AG09309 (cell line): Measurements from ENCODE around the gene TSC1.

ENCODE experiments used
- DNase-seq: peaks from one replicate; pipeline ENCODE4 v3.0.0-alpha.2; 2010; ENCODE audit warnings: low read depth
- H3K4me3 ChIP-seq: 2 replicates; pipeline ENCODE4 v1.5.1; 2011; ENCODE audit warnings: mild to moderate bottlenecking, low read depth, low read length, moderate library complexity; ENCODE audit not compliant: control insufficient read depth
- CTCF ChIP-seq: IDR thresholded peaks from 2 replicates; pipeline ENCODE4 v1.5.1; 2011; ENCODE audit warnings: mild to moderate bottlenecking, low read depth, low read length, inconsistent platforms; ENCODE audit not compliant: insufficient read depth, control insufficient read depth; ENCODE audit errors: missing control alignments

TSC1 gene

GRCh38 chr9:132869266-132869665 is 75.2 kb downstream of the TSC1 start:
- no peak overlapping the region for H3K4me3 ChIP-seq
- DNase-seq, result no peak
- TF ChIP-seq CTCF, result no peak

GRCh38 chr9:132866898-132867297 is 77.5 kb downstream of the TSC1 start:
- TF ChIP-seq CTCF, result no peak
- no peak overlapping the region for H3K4me3 ChIP-seq
- DNase-seq, result no peak

DNA sequence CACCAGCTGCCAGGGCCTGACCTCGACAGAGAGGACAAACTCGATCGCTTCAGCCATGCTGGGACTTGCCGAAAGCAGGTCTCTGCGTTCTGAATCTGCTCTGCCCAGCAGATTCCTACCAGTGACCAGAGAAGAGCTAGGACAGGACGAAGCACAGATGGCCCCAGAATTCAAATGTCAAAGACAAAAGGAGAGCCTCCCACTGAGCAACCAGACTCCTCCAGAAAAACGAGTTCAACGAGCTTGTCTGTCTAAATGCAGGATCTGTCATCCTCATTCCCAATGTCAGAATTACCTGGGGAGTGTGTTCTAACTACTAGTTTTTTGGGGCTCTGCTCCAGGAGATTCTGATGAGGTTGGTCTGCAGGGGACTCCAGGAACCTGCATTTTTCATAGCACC is 79.7 kb downstream of the TSC1 start:
- no peak for DNase-seq
- TF ChIP-seq CTCF, result no peak

DNA sequence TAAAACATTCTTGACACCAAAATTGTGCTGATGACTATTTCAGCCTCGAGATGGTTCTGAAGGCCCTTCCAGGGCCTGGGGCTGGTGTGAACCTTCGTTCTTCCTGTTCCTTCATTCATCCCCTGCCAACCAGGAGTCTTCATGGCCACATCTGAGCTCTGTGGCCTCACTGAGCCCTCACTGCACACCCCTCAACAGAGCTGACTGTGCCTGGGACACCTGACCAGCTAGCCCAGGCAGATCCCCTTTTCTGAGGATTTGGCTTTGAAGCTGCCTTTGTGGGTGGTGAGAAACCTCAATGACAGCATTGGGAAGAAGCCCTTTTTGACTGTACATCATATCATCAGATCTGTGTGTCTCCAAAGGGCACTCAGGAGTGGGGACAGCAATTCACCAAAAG is 80.1 kb downstream of the TSC1 start:
- H3K4me3 ChIP-seq, result no peak overlapping the region
- TF ChIP-seq CTCF, result no peak
- no peak for DNase-seq

More for the DNA sequence above, 79.7 kb downstream of the TSC1 start:
- no peak overlapping the region for H3K4me3 ChIP-seq

GRCh38 chr9:132863096-132863495 is 81.3 kb downstream of the TSC1 start:
- TF ChIP-seq CTCF, result no peak
- H3K4me3 ChIP-seq, result no peak overlapping the region
- no peak for DNase-seq

DNA sequence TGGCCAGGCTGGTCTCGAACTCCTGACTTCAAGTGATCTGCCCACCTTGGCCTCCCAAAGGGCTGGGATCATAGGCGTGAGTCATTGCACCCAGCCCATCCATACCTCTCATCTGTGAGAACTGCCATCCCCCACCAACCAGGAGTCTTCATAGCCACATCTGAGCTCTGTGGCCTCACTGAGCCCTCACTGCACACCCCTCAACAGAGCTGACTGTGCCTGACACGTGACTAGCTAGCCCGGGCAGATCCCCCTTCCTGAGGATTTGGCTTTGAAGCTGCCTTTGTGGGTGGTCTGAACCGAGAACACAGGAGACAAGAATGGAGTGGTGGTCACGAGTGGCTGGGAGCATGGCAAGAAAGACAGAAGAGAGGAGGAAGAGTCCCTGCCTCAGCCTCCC is 81.9 kb downstream of the TSC1 start:
- TF ChIP-seq CTCF, result no peak
- no peak for DNase-seq
- no peak overlapping the region for H3K4me3 ChIP-seq

- H3K4me3 ChIP-seq, result no peak overlapping the region
- no peak for DNase-seq
- no peak for TF ChIP-seq CTCF
Measured at GRCh38 chr9:132861666-132862065, 82.8 kb downstream of the TSC1 start.
